Measurements from ENCODE around the gene KLHL1. TPM values are rescaled to one million over a fixed set of nuclear protein-coding genes. Genes with fewer than 3 reads are reported as not detected.

Gene KLHL1
- not detected in 2 replicates for total RNA-seq

GRCh38 chr13:70108356-70109105, at the start of gene KLHL1:
TSS of gene KLHL1 (minus strand) at chr13:70108452. CDS start at chr13:70107699, 753 bp downstream.

GRCh38 chr13:70107498-70108281, 562 bp downstream of the KLHL1 start, which contains the start of gene ATXN8OS:
TSS of gene ATXN8OS (plus strand) at chr13:70107826.

Other genes with a start within 250 kb of the KLHL1 start
- gene ATXN8OS, start 626 bp downstream of the KLHL1 start, total RNA-seq = not detected in 2 replicates

All from uterine smooth muscle cell (primary cell).